GM19240 (cell line): ENCODE data around the gene PRR5L.

Experiments
- DNase-seq: peaks from one replicate; pipeline ENCODE4 v3.0.0; 2011; ENCODE audit warnings: low spot score; ENCODE audit not compliant: insufficient read length

PRR5L gene

DNA sequence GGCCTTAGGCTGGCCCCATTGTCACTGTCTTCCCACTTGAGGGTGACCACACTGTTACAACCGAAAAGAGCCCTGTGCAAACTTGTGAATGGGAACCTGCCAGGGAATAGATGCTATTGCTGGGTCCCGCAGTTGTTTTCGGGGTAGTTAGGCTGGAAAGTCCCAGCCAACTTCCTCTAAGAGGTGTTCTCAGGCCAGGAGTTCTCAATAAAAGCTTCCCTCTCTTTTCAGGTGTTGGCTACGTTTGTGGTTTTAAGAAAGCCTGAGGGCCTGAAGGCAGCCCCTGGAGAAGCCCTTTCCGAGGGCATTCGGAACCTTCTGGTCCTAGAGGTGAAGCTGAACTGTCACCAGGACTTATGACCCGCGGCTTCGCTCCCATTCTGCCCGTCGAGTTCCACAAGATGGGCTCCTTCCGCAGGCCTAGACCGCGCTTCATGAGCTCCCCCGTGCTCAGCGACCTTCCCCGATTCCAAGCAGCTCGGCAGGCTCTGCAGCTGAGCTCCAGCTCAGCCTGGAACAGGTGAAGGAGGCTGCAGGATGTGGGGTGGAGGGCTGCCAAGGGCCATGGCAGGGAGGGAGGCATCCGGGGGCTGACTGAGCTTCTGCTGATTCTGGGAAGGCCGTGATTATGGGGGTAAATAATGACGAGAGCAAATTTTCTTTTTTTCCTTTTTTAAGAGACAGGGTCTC is 104.8 kb downstream of the PRR5L start:
- DNase-seq, result no peak

DNA sequence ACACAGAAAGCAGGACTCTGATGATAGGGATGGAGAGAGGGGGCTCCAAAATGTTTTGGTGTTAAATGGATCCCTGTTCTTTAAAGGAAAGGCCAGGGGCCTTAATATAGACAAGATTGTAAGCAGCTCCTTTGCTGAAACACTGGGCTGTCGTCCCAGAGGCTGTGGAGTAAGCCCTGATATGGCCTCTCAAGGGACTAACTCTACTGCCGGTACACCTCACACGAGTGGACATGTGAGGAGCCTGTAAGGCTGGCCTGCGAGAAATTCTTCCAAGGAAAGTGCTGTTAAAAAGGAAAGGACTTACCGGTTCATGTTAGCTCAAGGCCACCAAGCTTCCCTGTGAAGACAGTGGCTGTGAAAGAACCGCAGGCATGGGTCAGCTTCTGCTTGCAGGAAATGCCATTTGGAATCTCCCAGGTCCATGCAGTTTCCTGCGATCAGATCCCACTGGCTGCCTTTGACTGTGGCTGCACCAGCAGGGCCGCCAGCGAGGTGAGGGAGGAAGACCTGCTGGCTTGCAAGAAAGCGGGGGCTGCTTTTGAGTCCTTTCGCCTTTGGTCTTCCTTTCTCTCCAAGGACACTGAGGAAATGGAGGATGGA is 106.6 kb downstream of the PRR5L start:
- no peak for DNase-seq

DNA sequence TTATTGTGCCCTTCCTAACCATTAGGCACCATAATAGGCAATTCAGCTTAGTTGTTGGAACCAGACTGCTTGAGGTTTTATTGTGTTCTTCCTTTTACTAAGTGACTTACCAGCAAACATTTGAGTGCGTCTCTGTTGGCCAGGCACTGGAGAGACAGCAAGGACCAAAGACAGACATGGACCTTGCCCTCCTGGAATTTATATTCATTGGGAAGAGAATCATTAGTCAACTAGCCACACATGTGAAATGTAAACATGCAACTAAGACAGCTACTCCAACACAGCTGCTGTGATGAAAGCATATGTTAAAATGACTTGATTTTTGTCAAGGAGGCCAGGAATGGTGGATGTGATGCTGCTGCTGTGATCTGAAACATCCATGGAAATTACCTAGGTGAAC is 107.6 kb downstream of the PRR5L start:
- DNase-seq, result no peak

DNA sequence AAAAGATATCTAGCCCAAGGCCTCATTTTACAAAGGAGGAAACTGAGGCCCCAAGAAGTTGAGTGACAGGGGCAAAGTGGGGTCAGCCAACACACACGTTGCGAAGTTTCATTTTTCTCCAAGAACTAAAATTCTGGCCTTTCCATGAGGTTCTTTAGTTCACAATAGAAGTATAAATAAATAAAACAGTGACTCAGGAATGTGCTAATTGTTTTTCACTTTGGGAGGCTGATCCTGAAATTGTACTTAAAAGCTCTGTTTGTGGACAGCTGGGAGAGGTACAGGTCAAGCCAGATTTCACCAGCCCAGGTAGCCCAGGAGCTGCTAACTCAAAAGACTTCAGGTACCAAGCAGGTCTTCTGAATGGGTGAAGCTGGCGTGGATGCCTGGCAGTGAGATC is 108.7 kb downstream of the PRR5L start:
- DNase-seq, result no peak

DNA sequence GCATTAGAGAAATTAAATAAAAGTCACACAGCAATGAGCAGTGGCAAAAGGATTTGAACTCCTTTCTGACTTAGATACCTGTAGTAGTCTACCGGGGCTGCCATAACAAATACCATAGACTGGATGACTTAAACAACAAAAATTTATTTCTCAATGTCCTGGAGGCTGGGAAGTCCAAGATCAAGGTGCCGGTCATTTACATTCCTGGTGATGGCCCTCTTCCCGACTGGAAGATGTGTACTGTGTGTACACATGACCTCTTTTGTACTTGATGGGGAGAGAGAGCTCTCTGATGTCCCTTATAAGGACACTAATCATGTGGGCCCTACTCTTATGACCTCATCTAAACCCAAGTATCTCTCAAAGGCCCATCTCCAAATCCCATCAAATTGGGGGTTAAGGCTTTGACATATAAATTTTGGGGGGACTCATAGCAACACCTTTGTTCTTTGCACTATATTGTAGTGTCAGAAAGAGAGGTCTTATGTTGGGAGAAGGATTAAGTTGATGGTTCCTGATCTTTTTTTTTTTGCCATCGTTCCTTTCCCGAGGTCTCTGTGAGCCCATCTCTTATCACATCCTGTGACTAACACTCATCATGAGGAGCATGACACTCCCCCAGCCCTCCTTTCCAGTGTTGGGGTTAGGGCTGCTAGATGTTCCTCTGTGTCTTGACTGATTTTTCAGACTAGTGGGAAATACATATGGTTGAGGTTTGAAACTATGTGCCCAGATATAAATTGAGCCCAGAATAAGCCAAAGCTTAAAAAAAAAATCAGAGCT is 109.7 kb downstream of the PRR5L start:
- no peak for DNase-seq

DNA sequence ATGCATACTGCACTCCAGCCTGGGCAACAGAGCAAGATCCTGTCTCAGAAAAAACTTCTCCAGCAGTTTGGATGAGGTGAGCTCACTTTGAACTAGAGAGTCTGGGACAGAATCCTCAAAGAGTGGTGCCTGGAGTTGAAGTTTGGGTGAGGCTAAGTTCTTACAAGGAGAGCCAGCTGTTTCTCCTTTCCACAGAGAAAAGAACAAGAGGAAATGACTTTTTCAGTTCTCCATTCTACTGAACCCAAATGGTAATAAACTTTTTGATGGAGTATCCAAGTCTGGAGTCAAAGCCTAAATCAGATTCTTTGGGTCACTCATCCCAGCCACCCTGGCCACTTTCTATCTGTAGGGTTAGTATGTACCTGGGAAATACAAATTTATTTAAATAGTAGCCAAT is 111.3 kb downstream of the PRR5L start:
- DNase-seq, result no peak

DNA sequence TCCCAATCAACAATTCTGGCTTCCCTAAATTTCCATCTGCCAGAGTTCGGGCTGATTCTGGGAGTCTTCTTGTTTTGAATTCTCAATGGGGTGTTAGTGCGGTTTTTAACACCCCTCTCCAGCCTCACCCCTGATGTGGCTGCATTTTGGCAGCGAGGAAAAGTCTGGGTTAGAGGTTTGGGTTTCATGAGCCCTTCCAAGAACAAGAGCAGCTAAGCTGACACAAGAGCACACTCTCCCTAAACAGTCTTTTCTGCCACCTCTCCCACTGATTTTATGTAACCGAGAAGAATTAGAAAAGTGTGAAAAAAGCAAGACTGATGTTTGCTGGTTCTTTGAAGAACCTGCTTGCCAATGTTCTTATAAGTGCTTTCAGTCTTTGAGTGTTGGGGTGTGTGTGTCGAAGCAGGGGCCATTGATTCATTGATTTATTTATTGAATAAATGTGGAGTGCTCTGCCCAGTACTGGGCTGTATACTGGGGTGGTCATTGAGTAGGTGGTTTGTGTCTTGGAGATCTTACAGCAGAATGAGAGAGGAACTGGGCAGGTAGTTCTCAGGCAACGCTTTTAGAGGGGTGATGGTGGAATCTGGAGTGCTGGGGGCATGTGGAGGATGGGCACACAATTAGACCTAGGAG is 112.5 kb downstream of the PRR5L start:
- DNase-seq, result no peak

DNA sequence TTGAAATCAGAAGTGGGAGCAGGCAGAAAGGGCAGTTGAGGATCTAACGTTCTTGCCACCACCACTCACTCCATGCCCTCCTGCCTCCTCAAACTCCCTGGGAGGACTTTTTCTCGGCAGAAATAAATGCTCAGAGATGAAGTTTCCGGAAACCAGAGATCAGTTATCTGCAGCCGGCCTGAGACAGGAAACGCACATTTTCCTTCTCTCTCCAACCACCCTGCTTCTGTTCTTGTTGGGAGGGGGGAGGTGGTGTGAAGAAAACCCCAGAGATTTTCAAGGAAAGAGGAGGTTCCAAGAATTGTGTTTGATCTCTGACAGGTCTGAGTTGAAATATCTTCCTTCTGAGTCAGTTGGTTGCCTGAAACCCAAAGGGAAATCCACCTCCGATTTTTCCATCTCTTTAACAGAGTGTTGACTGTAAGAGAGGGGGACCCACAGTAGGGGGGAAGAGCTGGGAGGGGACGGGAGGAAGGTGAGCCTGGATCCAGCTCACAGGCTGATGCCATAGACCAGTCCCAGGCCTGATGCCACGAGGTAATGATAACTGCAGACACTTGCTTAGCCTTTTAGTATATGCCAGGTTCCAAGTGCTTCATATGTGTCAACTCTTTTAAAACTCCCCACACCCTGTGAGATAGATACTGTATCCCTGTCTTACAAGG is 113.2 kb downstream of the PRR5L start:
- no peak for DNase-seq

DNA sequence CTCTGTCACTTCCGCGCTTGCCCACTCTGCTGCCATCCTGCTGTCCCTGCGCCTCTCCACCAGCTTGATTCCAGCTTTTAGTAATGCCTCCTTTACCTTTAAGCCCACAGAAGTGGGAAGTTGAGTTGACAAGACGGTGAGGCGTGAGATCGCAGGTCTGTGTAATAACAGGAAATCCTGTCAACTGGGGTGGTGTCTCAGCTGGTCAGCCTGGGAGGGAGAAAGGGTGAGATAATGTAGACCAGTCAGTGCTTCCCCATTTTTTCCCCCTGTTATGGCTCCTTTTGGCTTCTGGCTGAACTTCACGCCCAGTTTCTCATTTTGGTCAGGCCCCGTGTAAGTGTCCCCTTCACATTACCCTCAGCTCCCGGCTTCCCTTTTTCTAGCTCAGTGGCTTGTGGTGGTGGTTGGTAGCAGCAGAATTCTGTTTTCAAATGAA is 115.1 kb downstream of the PRR5L start:
- DNase-seq, result no peak

DNA sequence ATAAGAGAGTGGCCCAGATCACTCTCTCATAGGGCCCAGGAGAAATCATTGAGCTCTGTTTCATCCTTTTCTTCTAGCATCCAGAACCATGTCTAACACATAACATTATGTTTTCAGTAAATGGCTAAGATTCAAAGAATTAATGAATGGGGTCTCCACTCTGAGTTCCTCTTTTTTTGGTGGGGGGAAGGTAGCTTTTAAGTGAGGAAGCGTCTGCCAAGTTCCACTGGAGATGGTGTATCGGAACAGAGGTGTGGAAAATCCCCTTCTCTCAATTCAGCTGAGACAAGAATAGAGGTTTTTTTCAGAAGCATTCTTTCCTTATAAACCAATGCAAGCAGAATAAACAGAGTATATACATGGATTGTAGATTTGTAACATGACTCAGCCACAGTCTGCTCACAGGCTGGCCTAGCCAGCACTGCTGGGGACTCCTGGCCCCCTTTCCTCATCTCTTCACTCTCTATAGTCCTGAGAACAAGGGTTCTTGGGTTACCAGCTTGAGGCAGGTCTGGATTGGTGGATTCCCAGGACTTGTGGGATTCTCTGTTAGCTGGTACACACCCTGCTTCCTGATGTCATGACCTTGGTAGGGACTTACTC is 116.8 kb downstream of the PRR5L start:
- no peak for DNase-seq

DNA sequence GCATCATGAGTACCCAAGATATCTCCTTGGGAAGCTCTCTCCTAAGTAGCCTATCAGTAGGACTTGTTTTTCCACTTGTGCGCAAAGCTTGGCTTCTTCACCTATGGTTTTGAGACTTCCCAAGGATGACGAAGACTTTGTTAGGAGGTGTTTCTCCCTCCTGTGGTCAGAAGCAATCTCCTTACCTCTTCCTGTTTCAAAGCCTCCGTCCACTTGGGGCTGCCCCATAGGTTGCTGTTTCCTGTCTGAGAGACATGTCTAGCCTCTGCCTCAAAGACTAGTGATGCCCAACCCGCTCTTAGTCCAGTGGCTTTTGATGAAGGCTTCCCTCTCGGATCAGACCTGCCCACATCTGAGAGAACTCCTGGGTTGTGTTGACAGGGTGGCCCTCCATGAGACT is 121.1 kb downstream of the PRR5L start:
- DNase-seq, result no peak

DNA sequence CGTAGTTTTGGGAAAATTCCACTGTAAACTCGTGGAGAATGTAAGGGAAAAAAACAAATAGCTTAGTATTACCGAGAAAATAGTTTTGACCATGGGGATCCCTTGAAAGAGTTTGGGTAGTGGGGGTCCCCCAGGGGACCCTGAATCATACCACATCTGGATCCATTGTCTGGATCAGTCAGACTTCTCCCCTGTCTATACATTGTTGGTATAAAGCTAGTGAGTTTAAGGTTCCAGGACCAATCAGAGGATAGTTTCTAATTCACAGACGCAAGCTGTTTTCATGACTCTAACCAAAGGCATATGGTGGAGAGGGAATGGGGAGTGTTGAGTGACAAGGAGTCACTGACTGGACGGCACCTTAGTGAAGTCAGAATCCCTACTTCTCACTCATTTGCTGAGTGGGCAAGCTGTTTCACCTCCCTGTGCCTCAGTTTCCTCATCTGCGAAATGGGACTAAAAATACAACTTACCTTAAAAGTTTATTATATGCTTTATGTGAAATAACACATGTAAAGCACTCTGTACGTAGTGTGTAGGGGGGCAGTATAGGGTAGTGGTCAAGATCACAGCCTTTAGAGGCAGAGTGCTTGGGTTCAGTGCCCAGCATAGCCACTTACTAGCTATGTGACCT is 123.8 kb downstream of the PRR5L start:
- no peak for DNase-seq

DNA sequence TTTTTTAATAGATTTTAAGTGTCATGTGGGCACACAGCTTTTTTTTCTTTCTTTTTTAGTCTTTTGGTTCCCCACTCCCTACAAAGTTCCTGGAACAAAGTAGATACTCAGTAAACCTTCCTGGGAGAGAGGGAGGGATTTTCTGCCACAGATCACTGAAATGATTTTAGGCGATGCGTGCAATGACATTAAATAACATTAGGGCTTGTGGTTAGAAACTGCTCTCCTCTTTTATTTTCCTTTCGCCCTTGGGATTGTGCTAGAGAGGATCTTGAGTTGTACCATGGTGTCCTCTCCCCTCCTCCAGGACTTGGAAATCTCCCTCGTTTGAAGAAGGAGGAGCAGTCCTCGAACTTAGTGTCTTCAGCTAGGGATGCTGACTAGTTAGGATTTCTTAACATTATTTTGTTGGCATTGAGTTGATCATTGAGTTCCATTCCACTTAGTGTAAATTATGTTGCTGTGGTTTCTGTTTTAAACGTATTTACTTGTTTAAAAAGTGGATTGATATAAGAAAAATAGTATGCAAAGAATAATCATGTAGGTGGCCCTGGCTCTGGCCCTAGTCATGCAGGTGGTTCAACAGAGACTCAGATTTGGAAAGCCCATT is 125.6 kb downstream of the PRR5L start:
- DNase-seq, result no peak

DNA sequence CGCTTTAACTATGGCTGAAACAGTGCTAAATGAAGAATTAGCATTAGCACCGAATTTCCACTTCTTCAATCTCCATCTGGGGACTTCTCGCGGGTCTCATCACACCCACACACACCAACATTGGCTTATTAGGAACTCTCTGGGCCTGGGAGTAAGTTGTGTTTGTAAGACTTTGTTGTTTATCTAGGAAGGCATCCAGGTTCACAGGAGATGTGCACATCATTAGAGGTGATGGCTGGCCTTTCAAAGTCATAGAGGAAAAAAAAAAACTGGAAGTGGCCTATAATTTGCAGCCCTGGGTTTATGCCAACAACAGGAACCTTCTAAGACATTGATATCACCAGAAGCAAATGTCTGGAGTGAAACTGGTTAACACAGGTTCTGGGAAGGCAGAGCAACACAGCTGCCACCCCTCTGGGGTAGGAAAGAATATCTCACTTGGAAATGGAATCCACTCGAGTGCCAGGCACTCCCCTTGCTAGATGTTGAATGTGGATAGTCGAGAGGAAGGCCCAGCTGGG is 129.5 kb downstream of the PRR5L start:
- DNase-seq, result no peak

DNA sequence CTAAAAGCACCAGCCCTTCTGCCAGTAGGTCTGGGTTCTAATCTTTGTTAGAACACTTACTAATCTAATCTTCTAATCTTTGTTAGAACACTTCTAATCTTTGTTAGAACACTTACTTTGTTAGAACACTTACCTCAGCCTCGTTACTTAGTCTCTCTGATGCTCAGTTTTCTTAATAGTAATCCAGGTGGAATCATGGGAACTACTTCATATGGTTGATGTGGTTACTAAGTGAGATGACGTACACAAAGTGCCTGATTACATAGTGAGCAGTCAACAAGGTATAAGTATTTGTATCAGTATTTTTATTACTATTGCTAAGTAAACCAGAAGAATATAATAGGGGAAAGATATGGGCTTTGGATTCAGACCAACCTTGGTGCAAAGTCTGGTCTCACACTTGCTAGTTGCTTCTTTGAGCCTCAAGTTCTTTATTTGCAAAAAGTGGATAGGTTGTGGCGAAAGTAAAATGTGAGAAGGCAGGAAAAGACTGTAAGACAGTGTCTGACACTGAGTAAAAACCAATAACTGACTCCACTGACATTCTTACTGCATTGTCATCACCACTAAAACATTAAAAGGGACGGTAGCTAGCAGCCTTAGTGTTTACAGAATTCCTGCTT is 130.2 kb downstream of the PRR5L start:
- no peak for DNase-seq

DNA sequence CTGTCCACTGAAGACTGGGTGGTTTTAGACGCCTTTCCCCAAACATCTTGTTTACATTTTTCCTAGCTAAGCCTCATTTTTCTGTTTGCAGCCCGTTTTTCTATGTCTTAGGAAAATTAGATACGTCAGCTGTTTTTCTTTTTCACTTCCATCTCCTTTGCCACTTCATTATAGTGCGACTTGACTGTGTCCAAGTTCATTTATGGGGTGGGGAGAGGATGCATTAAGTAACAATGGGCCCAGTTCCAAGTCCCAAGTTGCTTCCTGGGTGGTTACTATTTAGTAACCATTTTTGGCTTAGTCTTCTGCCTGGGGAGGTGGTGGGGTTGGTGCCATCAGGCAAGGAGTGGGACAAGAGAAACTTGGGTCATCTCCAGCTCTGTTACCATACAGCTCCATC is 131.0 kb downstream of the PRR5L start:
- no peak for DNase-seq

DNA sequence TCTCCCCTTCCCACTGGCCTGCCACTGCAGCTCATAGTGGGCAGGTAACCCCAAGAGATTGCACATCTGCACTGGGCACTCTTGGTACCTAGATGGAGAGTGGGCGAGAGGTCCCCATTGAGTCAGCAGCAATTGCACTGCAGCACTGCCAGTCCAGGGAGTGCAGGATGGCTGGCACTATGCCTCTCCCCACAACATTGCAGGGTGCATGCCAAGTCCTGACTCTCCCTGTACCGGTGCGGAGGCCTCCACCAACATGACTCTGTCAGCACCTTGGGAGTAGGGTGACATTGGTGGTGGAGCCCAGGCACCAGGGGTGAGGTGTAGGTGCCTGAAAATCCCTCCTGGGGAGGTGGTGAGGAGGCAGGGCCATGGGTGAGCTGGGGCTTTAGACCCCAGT is 131.8 kb downstream of the PRR5L start:
- no peak for DNase-seq

DNA sequence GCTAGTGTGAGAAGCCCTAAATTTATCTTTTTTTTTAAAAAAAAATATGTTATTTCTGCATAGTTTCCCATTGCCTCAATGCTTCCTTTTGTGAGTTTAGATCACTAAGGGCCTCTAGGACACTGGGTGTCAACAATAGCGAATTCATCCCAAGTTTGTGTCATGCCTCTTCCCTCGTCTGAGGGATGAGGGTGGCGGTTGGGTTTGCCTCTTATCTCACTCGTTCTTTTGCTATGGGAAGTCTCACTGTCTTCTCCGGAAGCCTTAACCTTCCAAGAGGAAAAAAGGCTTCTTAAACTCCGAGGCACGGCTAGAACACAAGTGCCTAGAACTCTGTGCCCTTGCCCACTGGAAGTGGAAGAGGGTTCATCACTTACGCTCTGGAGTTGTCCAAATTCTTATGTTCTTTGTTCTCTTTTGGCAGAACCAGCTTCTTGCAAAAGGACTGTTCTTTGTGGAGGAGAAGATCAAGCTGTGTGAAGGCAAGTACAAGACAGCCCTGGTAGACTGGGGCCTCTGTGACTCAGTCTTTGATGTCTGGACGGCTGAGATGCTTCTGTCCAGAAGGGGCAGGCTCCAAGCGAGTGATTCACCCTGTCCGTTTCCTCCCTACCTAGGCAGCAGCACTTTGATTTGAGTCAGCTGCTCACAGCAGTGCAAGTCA is 135.5 kb downstream of the PRR5L start:
- DNase-seq, result no peak

DNA sequence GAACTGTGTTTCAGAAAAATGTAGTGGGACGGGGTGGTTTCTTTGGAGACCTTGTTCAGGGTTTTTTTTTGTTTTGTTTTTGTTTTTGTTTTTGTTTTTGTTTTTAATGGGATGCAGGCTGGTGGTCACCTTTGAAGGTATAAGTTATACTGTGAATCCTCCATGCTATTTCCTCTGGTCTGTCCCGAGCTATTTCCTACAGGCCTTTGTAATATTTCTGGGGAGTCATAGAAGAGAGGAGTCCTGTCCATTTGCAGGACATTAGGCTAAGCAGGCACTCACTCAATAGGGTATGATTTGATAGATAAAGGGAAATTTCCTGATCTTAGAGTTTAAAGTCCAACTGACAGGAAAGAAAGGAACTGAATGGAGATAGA is 136.0 kb downstream of the PRR5L start:
- no peak for DNase-seq
